ENCODE data around the gene GPA33. TPM values are rescaled to one million over a fixed set of nuclear protein-coding genes. Genes with fewer than 3 reads are reported as not detected.

Gene GPA33
- total RNA-seq, 3 donors from 2014 or later (not counting 1 experiment from before 2014, with no cell fraction given): 2.9 to 4.6 (median 4.5) TPM

GRCh38 chr1:167059809-167060107 lies 30.4 kb downstream of the GPA33 start:
- Mint-ChIP-seq H3K4me3 (no peak overlapping the region), H3K36me3 (no peaks in the 10 kb centered on the region), H3K27me3 (ENCODE audit: low read depth in 2 of 2) (peaks cover 0 to 3% of the 10 kb centered on the region in 2 donors), H3K9me3 (no peaks in the 10 kb centered on the region), H3K4me1 (peaks cover 7 to 18% of the 10 kb centered on the region in 2 donors), H3K27ac (no peak overlapping the region)
- no peaks in the 10 kb centered on the region for H3K27me3 ChIP-seq (ENCODE audit: control insufficient read depth, insufficient read depth, low read length)
- ATAC-seq (no peak), DNase-seq (no peak)
- no peaks in the 10 kb centered on the region for H3K36me3 ChIP-seq (ENCODE audit: control insufficient read depth, insufficient read depth, low read length)
- no peak overlapping the region for H3K27ac ChIP-seq (ENCODE audit: low read length)
- WGBS (ENCODE audit: insufficient coverage): 45% methylated on average over 1 of the region's 1 CpG
- H3K4me1 ChIP-seq (ENCODE audit: control insufficient read depth, insufficient read depth, low read length): peaks cover 18% of the 10 kb centered on the region
- no peaks in the 10 kb centered on the region for H3K9me3 ChIP-seq (ENCODE audit: control insufficient read depth, insufficient read depth, low read length)
- TF ChIP-seq CTCF (IDR thresholded peaks at IDR 0.05): no peak
- intact Hi-C loops (cut with micrococcal nuclease): loop anchor here (1.0 to 10.0 kb wide), 4 partner anchors 149 to 1132 kb away; no protein-coding TSS in a partner anchor
- no peak overlapping the region for H3K4me3 ChIP-seq (ENCODE audit: low read length)

- H3K27me3 Mint-ChIP-seq (ENCODE audit: low read depth in 2 of 2): peaks cover 0 to 3% of the 10 kb centered on the region in 2 donors
- H3K4me3 ChIP-seq (ENCODE audit: low read length): no peak overlapping the region
Measured at GRCh38 chr1:167059045-167059808, 30.9 kb downstream of the GPA33 start.

GRCh38 chr1:167057241-167057688 lies 32.9 kb downstream of the GPA33 start:
- H3K9me3 ChIP-seq (ENCODE audit: control insufficient read depth, insufficient read depth, low read length): no peaks in the 10 kb centered on the region
- no peak overlapping the region for H3K4me3 Mint-ChIP-seq
- no peaks in the 10 kb centered on the region for H3K36me3 Mint-ChIP-seq
- H3K36me3 ChIP-seq (ENCODE audit: control insufficient read depth, insufficient read depth, low read length): no peaks in the 10 kb centered on the region
- no peaks in the 10 kb centered on the region for H3K27me3 ChIP-seq (ENCODE audit: control insufficient read depth, insufficient read depth, low read length)
- no peak overlapping the region for H3K27ac ChIP-seq (ENCODE audit: low read length)
- DNase-seq: no peak
- peaks cover 7 to 28% of the 10 kb centered on the region in 2 donors for H3K4me1 Mint-ChIP-seq
- no peak for TF ChIP-seq CTCF (IDR thresholded peaks at IDR 0.05)
- no peak overlapping the region for H3K27ac Mint-ChIP-seq
- peaks cover 0 to 3% of the 10 kb centered on the region in 2 donors for H3K27me3 Mint-ChIP-seq (ENCODE audit: low read depth in 2 of 2)
- 51% methylated on average over 6 of the region's 6 CpGs for whole genome bisulfite sequencing (ENCODE audit: insufficient coverage)
- no peak overlapping the region for H3K4me3 ChIP-seq (ENCODE audit: low read length)
- ATAC-seq: peak in 2 of 3 donors; percentile 17 to 39
- peaks cover 30% of the 10 kb centered on the region for H3K4me1 ChIP-seq (ENCODE audit: control insufficient read depth, insufficient read depth, low read length)
- intact Hi-C loops (cut with micrococcal nuclease): loop anchor here (5.0 kb wide), 1 partner anchor 1130 kb away; no protein-coding TSS in a partner anchor
- no peaks in the 10 kb centered on the region for H3K9me3 Mint-ChIP-seq

More at GRCh38 chr1:167059045-167059808, 30.9 kb downstream of the GPA33 start:
- no peaks in the 10 kb centered on the region for H3K9me3 Mint-ChIP-seq
- intact Hi-C loops (cut with micrococcal nuclease): loop anchor here (1.0 to 5.0 kb wide), 2 partner anchors 149 to 1132 kb away; no protein-coding TSS in a partner anchor
- DNase-seq (peak; percentile 72 to 84), ATAC-seq (peak; percentile 63 to 81 (median 77))
- peaks cover 7 to 23% of the 10 kb centered on the region in 2 donors for H3K4me1 Mint-ChIP-seq
- Histone ChIP-seq H3K9me3 (ENCODE audit: control insufficient read depth, insufficient read depth, low read length) (no peaks in the 10 kb centered on the region), H3K36me3 (ENCODE audit: control insufficient read depth, insufficient read depth, low read length) (no peaks in the 10 kb centered on the region), H3K27me3 (ENCODE audit: control insufficient read depth, insufficient read depth, low read length) (no peaks in the 10 kb centered on the region), H3K4me1 (ENCODE audit: control insufficient read depth, insufficient read depth, low read length) (peaks cover 24% of the 10 kb centered on the region), H3K27ac (ENCODE audit: low read length) (no peak overlapping the region)
- H3K27ac Mint-ChIP-seq: peak overlapping the region in 1 of 2 donors; percentile 2
- WGBS (ENCODE audit: insufficient coverage): 24% methylated on average over 17 of the region's 17 CpGs
- TF ChIP-seq CTCF (IDR thresholded peaks at IDR 0.05): peak; percentile 95
- H3K36me3 Mint-ChIP-seq: no peaks in the 10 kb centered on the region
- H3K4me3 Mint-ChIP-seq: no peak overlapping the region
